HG03354 (cell line): ENCODE data around the gene NPHP4.
"Not testable (repeated sequence)": the region's sequence is repeated elsewhere in the genome, so short reads cannot be mapped to it uniquely, and the experiment has no call there.

ENCODE experiments used
- ATAC-seq: cut with Tn5 transposase; IDR thresholded peaks from one replicate; pipeline ENCODE4 v1.9.1; 2021; ENCODE audit warnings: mild to moderate bottlenecking; ENCODE audit not compliant: unreplicated experiment, poor library complexity, severe bottlenecking

Gene NPHP4

DNA sequence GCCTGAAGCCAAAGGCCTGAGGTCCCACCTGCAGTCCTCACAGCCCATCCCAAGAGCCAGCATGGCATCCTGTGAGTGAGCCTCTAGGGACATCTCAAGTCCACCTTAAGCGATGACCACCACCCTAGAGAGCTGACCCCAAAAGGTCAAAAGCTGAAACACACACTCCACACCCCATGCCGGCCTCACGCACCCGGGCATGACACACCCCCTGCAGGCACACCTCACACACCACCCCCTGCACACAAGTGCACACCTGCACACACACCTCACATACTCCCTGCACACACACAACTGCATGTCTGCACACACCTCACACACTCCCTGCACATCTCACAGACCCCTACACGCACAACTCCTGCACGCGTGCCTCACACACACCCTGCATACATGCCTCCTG is 118.7 kb downstream of the NPHP4 start:
- no peak for ATAC-seq

DNA sequence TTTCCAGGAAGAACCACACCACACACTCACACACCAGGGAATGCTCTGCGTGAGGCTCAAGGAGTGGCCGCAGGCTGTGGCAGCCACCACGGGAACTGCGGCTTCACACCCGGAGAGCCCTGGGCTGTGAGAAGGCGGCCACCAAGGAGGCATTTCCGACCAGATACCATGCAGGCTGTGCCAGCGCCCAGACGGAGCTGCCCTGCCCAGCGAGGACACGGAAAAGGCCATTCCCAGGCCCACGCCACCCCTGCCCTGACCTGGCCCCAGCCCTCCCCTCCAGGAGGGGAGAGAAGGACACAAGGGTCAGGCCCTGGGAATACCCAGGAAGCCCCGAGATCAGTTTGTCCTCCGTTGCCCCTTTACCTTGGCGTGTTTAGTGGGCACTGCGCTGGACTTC is 119.3 kb downstream of the NPHP4 start:
- ATAC-seq: no peak

DNA sequence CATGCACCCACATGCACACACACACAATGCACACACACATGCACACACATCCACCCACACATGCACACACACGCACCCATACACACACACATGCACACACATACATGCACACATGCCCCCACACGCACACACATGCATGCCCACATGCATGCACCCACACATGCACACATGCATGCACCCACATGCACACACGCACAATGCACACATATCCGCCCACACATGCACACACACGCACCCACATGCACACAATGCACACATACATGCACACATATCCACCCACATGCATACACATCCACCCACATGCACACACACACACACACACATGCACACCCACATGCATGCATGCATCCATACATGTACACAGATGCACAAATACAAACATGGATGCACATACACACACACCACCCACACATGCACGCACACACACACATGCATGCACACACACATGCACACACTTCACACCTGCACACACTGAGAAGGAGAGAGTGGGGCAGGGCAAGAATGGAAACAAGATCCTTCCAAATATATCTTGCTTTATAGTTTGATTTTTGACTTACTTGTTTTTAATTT is 123.2 kb downstream of the NPHP4 start:
- no peak for ATAC-seq

DNA sequence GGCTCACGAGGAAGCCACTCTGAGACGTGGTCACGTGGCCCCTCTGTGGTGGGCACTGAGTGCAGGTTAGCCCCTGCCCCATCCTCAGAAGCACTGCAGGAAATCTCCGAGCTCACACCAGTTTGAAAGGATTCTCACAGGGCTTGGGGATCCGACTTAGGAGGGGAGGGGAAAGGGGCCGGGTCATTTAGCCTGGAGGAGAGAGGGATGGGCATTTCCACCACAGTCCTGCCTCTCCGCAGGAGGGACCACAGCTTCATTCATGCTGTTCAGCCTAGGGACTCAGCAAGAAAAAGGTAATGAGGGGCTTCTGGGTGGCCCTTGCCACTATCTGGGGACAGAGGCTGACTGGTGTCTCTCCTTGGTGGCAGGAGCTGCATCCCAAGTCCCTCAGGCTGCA is 126.5 kb downstream of the NPHP4 start:
- ATAC-seq: no peak

DNA sequence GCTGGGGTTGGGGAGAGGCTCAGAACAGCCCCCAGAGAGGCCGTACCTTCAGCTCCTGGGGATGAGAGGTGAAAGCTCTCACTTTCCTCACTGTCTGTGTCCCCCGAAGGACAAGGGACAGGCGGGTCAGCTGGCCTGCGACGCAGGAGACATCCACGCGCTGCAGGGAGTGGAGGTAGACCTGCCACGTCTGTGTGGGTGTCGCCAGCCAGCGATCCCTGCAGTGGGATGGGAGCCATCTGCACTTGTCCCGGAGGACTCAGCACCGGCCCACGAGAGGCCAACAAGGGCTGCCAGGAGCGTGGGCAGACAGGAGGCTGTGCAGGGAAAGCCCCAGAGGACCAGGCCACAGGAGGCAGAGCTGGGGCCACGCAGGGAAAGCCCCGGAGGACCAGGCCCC is 127.2 kb downstream of the NPHP4 start:
- ATAC-seq: no peak

DNA sequence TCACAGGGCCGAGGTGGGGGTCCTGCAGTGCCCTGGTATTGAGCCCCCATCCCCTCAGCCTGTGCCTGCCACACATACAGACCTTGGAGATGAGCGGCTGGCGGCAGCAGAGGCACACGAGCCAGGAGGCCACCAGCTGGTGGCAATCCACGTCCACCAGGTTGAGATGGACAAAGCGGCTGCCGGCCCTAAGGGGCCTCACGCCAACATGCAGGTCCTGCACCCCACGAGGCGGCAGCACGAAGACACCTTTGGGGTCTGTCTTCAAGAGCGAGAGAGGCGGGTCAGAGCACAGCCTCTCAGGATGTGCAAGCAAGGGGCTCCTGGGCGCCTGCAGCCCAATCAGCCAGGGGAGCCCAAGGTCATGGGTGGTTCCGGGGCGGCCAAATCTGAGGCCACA is 128.0 kb downstream of the NPHP4 start:
- no peak for ATAC-seq

DNA sequence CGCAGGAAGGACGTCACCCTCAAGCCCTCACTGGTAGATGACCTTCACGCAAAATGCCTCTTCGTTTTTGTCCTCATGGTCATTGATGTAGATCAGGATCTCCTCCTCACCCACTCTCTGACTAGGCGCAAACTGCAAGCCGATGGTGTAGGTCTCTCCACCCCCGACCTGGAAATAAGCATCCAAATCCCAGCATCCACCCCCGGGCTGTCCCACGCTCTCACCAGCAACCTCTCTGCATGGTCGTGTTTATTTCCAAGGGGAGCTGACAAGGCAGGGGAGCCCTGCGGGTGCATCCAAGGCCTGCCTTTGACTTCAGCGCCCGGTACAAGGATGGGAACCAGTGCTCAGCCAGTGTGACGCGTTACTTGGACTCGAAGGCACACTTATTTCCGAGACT is 129.0 kb downstream of the NPHP4 start:
- ATAC-seq: no peak

DNA sequence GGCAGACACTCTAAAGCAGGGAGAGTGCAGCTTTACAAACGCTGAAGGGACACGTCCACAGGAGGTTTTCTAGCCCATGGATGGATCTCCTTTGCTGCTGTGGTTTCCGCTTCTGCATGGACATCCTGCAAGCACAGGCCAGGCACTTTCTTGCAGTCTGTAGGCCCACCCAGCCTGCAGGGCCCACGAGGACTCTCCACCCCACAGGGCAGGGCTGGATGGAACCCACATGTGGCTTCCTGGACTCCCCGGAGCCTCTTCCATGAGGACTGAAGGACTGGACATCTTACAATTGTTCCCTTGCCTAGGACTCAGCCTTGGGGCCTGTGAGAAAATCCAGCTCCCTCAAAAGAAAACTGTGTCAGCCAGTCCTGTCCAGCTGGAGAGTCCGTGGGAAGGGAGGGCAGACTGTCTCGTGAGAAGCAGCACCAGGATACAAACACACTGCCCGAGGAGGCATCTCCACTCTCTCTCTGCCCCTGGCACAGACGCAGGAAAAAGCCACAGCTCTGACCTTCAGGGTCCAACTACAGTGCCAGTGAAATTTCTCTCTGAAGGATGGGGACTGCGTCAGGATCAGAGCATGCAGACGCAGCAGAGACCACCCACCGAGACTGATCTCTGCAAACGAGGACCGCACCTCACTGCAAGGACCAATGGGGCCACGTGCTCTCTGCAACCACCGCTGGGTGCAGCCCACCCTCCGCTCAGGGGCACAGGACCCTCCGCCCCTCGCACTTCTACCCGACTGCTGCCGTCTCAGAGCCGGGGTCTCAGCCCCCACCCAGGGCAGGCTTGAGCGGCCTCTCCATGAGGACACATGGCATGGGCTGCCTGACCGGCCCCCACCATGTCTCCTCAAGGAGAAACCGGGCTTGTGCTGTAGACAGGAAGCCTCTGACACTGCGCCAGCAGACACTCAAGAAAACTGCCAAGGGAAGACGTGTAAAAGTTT is 130.1 kb downstream of the NPHP4 start:
- no peak for ATAC-seq

DNA sequence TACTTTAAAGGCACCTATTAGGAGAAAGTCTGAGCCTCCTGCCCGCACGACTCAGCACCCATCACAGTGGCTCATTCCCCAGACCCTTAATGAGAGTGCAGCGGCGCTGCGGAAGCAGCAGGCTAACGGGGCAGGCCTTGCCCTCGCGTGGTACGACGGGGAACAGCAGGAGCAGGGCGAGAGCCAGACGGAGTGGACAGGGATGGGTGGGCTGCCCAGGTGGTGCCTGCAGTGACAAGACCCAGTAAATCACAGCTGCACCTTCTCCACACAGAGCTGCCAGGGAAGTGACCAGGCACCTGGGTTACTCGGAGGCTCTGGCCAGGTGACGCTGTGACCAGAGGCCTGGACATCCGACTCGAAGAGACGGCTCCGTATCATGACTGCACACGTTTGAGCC is 131.9 kb downstream of the NPHP4 start:
- ATAC-seq: no peak

DNA sequence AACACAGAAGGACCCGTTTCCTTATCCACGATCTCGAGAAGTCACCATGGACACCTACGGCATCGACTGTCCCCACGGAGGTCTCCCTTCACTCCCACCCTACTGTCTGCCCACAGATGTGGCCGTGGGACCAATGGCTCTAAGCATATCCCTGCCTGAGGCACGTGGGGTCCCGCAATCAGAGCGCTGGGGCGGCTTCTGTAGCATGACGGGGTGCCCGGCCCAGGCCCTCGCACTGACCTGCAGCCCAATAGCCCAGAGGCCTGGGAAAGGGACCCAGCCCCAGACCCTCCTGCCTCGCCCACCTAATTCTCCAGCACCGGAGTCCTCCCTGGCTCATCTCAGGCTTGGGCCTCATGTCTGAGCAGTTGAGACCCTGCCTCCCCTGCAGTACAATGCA is 132.5 kb downstream of the NPHP4 start:
- no peak for ATAC-seq

DNA sequence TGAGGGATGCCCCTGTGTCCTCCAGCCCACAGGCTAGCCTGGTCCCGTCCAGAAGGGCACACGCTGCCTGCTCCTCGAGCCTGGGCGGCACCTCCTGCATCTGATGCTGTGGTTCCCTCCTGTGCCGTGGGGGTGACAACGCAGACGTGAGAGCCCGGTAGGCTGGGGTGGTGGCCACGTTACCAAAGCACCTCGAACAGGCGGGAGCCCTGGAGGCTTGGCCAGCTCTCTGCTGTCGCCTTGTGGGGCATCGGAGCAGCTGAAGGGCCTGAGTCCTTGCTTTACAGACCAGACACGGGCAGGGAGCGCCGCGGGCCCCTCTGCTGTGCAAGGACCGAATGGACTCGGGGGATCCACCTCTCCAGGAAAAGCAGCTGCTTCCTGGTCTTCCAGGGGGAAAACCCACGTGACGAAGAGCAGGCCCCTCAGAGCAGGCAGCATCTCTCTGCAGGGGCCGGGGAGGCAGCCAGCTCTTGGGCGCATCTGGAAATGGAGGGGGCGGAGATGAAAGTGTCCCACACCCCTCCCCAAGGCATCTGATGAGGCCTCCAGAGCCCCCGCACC is 133.3 kb downstream of the NPHP4 start:
- ATAC-seq: no peak

DNA sequence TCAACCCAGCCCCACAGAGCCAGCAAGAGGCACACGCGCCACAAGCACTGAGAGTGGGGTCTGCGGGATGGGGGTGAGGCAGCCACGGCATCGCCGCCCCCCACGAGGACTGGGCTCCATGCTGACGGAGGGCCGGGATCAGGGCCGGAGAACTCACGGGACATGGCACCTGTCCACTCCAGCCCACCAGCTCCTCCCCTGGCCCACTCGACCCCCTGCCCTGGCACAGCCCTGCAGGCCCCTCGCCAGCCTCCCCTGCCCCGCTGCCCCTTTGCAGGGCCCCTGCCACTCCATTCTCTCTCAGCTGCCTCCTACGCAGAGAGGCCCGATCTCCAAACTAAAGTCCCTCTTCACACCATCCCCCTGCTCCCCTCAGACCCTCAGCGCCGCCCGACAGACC is 134.0 kb downstream of the NPHP4 start:
- ATAC-seq: no peak

DNA sequence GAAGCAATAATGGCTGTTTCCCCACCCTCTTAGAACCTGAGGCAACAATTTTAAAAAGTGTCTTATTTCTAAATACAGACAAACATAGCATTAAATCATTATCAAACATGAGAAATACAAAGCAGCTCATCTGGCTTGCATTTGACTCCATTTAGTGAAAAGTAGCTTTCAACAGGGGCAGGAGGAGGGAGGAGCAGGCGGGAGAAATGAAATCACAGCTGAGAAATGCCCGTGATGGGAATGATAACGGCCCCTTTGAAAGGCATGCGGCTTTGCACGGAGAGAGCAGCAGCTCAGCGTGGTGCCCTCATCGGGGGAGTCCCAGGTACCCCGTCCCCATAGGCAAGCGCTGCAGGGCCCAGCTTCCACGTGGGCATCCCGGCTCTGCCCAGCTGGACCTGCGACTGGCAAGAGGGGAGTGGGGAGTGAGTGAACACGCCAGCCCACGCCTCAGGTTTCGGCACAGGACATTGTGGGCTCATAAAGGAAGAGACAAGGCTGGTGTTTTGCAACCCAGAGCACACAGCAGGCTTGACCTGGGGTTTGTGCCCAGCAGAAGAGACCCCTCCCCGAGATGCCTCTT is 134.6 kb downstream of the NPHP4 start:
- no peak for ATAC-seq

DNA sequence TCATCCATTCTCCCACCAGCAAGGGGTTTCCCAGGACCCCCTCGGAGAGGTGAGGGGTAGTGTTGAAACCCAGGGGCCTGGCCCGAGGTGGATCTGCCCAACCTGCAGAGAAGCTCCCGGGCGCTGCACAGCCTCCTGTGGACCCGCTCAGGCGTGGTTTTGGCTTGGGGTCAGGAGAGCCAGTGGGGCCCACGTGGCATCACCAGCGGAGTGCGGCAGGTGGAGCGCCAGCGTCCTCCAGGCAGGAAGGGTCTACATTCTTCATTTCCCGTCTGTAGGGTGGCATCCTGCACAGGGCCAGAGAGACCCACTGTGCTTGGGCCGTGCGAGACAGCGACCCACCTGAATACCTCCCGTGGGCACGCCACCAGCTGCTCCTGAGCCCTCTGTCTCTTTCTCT is 135.2 kb downstream of the NPHP4 start:
- no peak for ATAC-seq

DNA sequence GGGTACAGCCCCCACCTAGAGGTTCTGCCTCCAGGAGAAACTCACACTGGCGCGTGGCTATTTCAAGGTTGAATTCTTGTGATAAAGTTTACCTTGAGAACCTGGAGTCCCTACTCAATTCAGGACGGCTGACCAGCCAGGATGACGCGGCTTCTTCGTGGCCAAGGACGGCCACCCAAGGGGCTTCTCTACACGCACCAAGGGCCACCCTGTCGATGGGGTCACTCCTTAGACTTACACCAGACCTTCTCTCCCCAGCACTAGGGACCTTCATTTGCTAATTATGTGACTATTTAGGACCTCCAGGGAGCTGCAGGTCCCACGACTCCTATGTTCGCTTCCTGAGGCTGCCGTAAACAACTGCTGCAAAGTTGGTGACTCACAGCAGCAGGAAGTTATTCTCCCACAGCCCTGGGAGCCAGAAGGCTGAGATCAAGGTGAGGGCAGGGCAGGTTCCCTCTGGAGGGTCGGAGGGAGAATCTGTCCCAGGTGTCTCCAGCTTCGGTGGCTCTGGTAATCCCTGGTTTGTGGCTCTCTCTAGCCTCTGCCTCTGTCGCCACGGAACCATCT is 135.9 kb downstream of the NPHP4 start:
- ATAC-seq: no peak

DNA sequence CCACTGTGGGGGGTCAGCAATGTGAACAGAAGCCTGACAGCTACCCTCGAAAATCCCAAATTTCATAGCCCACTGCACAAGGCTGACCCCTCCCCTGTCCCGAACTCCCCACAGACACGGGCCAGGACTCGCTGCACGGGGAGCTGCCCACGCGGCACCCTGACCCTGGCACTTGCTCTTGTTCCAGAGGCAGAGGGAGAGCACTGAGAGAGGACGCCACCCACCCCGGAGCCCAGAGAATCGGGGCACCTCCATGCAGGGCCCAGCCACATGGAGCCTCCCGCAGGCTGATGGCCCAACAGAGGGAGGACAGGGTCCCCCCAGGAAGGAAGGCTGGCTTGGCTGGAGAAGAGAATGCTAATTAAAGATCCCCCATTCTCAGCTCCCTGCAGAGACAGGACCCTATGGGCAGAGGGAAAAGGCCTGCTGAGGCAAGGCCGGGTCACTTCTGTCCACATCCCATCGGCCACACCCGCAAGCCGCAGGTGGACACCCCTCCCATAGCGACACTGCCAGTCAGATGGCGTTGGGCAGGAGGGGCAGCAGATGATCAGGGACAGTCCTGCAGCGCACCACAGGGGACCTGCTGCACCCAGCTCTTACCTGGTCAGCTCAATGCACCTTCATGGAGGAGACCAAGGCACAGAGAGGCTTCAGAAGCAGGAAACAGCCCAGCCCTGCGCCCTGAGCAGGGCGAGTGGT is 136.9 kb downstream of the NPHP4 start:
- ATAC-seq: no peak

DNA sequence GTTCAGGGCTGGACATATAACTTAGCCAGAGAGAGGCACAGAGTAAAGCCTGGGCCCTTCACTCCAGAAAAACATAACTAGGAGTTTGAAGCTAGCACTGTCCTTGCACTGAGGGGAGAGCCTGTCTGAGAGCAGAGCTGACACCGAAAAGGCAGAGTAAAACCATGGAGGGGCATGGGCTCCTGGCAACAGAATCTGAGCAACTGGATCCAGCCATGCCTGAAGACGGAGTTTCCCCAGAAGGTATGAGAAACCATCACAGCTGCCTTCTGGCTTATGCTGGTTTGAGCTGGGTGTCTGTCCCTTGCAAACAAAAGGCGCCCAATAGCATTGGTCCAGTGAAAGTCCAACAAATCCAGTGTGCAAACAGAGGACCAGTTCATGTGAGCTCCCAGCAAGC is 137.5 kb downstream of the NPHP4 start:
- ATAC-seq: no peak

DNA sequence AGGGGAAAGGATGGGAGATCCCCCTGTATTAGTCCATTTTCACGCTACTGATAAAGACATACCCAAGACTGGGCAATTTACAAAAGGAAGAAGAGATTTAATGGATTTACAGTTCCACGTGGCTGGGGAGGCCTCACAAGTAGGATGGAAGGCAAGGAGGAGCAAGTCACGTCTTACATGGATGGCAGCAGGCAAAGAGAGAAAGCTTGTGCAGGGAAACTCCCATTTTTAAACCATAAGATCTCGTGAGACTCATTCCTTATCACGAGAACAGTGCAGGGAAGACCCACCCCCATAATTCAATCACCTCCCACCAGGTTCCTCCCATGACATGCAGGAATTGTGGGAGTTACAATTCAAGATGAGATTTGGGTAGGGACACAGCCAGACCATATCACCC is 138.4 kb downstream of the NPHP4 start:
- ATAC-seq: not testable (repeated sequence)

DNA sequence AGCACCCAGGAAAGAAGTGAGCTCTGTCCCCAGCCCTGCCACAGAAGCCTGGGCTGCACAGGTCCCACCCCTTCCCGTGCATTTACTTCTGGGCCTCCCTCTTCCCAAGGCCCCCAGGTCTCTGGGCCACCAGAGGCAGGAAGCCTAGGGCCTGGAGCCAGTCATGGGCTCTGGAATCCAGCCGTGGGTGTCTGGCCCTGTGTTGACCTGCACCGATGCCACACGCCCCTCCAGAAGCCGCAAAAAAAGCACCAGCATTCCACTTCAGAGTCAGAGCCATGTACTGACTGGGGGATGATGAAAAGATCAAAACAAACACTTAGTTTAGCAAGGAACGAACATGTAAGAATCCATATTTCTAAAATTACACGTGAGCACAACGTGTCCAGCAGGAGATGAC is 141.7 kb downstream of the NPHP4 start:
- no peak for ATAC-seq

DNA sequence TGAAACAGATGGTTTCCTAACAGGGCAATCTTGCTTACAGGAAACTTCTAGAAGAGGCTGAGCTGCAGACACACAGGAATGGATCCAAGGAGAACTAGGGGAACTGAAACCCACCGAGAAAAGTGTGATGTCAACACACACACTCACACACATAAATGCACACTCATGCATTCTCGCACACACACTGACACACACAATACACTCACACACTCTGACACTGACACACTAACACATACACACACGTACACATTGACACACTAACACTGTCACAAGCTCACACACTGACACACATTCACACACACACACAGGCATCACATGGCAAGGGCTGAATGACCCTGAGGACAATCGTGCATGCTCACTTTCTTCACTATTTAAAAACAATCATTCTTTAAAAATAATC is 142.7 kb downstream of the NPHP4 start:
- no peak for ATAC-seq
